KOPT-K1 (cell line): Measurements from ENCODE around the gene OPTC.

Experiments
- H3K27ac ChIP-seq: fragments of 200-600 bp; sonication (generic); 2 replicates; pipeline ENCODE4 v1.5.1; 2016; ENCODE audit warnings: antibody characterized with exemption, mild to moderate bottlenecking, low read depth, low read length; ENCODE audit not compliant: poor library complexity, severe bottlenecking
- H3K36me3 ChIP-seq: fragments of 200-600 bp; sonication (generic); 2 replicates; pipeline ENCODE4 v1.5.1; 2017; ENCODE audit warnings: antibody characterized with exemption, mild to moderate bottlenecking, low read length, moderate library complexity; ENCODE audit not compliant: insufficient read depth
- H3K9me3 ChIP-seq: fragments of 200-600 bp; sonication (generic); 2 replicates; pipeline ENCODE4 v1.5.1; 2017; ENCODE audit warnings: antibody characterized with exemption, low read length, mild to moderate bottlenecking; ENCODE audit not compliant: insufficient read depth, poor library complexity, severe bottlenecking

The OPTC gene

DNA sequence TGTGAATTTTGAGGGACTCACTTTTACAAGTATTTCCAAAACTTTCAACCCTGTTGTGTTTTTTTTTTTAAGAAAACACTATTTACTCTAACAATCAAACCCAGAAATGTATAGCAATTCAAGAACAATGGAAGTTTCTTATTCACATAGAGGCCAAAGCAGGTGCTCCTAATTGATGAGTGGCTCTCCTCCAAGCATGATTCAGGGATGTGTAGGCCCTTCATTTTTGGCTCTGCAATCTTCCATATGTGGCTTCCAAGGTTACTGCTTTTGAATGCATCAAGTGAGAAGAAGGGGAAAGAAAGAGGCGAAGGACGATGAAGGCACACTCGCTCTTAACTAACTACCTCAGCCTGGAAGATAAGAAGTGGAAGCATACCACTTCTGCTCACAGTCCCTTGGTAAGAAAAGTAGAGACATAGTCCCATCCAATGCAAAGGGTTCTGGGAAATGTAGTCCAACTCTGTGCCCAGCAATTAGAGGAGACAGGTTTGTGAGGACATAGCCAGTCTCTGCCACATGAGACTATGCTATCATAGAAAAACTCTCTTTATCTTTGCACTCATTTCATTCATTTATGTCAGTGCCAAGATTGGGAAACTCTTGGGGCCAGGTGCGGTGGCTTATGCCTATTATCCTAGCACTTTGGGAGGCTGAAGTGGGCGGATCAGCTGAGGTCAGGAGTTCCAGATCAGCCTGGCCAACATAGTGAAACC is 46.0 kb downstream of the OPTC start:
- Histone ChIP-seq H3K27ac (no peak overlapping the region), H3K9me3 (no peaks in the 10 kb centered on the region), H3K36me3 (no peaks in the 10 kb centered on the region)

DNA sequence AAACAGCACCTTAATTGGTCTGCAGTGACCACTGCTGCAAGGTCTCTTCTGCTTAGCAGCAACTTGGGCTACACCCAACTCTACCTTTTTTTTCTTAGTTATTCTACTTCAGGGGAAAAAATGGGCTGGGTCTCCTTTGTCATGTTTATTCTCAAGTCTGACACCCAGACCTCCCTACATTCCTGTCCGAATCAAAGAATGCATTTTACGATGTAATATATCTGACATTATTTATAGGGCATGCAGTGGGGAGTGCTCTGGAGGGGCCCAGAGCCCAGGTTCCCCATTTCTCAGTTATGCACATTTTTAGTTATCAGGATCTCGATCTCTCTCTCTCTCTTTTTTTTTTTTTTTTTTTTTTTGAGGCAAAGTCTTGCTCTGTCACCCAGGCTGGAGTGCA is 50.5 kb downstream of the OPTC start:
- Histone ChIP-seq H3K36me3 (no peaks in the 10 kb centered on the region), H3K27ac (no peak overlapping the region), H3K9me3 (no peaks in the 10 kb centered on the region)

DNA sequence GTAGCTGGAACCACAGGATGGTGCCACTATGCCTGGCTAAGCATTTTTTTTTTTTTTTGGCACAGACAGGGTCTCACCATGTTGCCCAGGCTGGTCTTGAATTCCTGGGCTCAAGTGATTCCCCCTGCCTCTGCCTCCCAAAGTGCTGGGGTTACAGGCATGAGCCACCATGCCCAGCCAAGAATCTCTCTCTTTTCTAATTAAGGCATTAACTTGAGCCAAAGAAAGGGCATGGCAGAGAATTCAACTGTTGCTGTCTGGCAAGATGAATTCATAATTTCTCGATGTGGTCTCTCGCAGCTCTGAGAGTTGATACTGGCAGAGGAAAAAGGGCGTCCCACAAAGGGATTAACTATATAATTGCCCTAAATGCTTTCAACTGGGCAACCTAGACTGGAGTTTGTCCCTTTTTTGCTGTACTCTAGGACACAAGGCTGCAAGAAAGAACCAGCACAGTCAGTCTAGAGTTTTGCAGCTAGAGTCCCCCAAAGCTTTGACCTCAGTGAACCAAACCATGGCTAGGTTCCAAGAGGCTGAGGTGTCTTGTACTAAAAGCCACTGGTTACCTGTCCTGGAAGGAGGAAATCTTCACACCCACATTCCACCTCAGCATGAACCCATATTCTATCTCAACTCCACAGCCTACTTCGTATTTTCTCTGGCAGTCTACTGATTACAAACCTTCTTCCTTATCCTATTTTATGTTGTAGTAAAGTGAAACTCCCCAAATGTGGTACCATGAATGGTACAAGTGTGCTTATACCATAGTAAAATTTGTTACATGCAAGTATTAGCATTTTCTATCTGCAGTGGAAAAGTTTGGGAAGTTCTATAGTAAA is 51.2 kb downstream of the OPTC start:
- Histone ChIP-seq H3K36me3 (no peaks in the 10 kb centered on the region), H3K27ac (no peak overlapping the region), H3K9me3 (no peaks in the 10 kb centered on the region)

DNA sequence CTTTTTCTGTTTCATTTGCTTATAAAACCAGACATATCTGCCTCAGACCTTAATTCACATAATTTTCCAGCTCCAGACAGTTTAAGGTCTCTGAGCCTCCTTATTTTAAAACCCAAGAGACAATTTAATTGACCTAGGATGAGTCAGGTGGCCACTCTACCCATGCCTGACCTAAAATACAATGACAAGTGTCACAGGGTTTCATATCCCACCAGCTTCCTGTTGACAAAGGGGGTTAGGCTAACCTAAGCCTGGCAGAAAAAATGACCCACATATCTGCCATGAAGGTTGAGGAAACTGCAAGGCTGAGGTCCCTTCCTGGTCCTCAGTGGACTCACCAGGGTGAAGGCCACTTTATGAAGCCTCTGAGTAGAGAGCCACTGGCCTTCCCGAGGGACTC is 52.3 kb downstream of the OPTC start:
- no peaks in the 10 kb centered on the region for H3K9me3 ChIP-seq
- no peak overlapping the region for H3K27ac ChIP-seq
- H3K36me3 ChIP-seq: no peaks in the 10 kb centered on the region

DNA sequence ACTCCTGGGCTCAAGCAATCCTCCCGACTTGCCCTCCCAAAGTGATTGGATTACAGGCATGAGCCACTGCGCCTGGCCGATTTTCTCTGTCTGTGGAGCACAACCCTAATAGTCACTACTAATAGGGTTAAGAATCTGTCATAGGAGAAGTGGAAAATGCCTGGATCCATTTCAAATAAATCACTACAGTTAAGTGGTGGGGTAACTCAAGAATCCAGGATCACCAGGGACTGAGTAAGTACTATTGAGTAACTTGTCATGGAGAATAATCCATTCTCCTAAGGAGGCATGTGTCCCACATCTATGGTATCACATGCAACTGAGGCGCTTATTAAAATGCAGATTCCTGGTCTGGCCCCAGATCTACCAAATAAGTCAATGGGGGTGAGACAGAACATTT is 53.2 kb downstream of the OPTC start:
- H3K9me3 ChIP-seq: no peaks in the 10 kb centered on the region
- no peaks in the 10 kb centered on the region for H3K36me3 ChIP-seq

DNA sequence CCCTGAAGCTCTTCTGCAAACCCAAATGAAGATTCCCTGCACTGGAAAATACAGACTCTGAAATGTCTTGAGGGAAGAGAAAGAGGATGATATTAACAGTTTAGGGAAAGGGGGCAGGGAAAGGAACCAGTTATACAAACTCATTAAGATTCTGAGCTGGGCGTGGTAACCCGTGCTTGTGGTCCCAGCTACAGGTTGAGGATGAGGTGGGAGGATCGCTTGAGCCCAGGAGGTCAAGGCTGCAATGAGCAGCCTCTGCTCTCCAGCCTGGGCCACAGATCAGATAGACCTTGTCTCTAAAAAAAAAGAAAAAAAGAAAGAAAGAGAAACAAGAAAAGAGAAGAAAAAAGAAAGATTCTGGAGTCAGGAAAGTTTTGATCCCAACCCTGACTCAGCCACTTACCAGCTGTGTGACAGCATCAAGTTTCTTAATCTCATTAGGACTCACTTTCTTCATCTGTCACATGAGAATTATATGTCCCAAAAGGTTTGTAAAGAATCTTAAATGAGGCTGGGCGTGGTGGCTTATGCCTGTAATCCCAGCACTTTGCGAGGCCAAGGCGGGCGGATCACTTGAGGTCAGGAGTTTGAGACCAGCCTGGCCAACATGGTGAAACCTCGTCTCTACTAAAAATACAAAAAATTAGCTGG is 53.9 kb downstream of the OPTC start:
- H3K27ac ChIP-seq: no peak overlapping the region
- H3K36me3 ChIP-seq: no peaks in the 10 kb centered on the region
- H3K9me3 ChIP-seq: no peaks in the 10 kb centered on the region

More for the DNA sequence above, 53.2 kb downstream of the OPTC start:
- no peak overlapping the region for H3K27ac ChIP-seq

DNA sequence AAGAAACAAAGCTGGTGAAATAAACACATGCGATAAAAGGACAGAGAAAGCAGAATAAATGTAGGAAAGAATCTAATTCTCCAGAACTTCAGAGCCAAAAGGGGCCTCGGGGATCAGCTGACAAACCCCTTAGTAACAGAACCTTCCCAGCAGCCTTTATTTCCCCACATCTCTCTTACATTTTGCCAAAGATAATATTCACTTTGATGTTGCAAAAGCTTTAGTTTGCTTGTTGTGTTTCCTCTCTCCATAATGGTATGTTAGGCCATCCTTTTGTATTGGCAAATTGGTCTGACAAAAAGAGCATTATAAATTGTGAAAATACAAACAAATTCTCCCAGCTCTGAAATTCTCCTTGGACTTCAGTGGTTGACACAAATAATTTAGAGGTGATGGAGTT is 54.9 kb downstream of the OPTC start:
- H3K36me3 ChIP-seq: no peaks in the 10 kb centered on the region
- H3K27ac ChIP-seq: no peak overlapping the region
- no peaks in the 10 kb centered on the region for H3K9me3 ChIP-seq

DNA sequence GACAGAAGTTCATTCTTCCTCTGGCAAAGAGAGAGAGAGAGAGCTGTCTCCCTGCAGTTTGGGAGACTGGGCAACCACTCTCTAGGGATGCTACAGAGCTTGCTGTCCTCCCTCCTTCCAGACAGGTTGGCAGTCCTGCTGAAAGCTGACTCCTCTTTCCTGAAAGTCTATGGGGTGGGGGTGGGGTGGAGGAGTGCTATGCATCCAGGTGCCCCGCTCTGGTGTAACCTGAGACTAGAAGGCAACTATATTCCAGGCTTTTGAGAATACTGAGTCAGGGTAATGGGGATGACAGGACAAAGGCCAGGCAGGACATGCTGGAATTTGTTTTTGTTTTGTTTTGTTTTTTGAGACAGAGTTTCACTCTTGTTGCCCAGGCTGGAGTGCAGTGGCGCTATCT is 55.4 kb downstream of the OPTC start:
- Histone ChIP-seq H3K36me3 (no peaks in the 10 kb centered on the region), H3K9me3 (no peaks in the 10 kb centered on the region), H3K27ac (no peak overlapping the region)

DNA sequence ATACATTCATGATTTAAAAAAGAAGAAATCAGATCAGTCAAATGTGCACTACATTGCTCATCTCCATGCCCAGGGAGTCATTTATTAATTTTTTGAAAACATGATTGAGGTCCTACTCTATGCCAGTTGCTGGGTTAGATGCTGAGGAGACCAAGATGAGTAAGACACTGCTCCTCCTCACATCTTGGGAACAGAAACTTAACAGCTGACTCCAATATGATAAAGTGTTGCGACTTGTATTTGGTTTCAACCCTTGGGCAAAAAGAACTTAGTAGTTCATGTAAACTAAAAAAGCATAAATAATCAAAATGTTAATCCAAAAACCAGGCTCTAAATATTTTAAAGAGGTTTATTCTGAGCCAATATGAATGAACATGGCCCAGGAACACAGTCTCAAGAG is 56.9 kb downstream of the OPTC start:
- no peaks in the 10 kb centered on the region for H3K9me3 ChIP-seq
- no peaks in the 10 kb centered on the region for H3K36me3 ChIP-seq
- H3K27ac ChIP-seq: no peak overlapping the region

DNA sequence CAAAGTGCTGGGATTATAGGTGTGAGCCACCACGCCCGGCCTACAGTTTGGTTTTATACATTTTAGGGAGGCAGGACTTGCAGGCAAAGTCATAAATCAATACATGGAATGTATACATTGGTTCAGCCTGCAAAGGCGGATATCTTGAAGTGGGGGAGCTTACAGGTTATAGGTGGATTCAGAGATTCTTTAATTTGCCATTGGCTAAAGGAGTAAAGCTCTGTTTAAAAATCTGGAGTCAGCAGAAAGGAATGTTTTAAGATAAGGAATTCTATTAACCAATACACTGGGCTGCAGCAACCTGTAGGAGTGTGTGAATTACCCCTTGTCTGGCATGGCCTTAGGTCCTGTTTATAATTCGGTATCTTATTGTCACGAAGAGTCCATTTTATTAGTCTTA is 57.6 kb downstream of the OPTC start:
- Histone ChIP-seq H3K27ac (no peak overlapping the region), H3K36me3 (no peaks in the 10 kb centered on the region), H3K9me3 (no peaks in the 10 kb centered on the region)

DNA sequence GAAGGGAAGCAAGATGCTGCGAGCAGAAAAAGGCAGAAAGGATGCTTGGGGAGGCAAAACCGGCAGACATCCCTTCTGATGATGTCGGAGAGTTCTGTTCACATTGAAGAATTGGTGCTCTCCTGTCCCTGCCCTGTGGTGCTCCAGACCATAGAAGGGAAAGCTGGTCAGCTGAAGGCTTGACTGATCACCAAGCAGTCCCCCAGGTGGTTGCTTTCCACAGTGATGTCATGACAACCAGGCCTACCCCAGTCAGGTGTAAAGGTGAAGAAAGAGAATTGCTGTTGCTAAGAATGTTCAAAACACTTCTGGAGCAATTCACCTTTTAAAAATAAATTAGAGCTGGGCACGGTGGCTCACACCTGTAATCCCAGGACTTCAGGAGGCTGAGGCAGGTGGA is 59.5 kb downstream of the OPTC start:
- no peak overlapping the region for H3K27ac ChIP-seq
- no peaks in the 10 kb centered on the region for H3K9me3 ChIP-seq
- H3K36me3 ChIP-seq: no peaks in the 10 kb centered on the region

DNA sequence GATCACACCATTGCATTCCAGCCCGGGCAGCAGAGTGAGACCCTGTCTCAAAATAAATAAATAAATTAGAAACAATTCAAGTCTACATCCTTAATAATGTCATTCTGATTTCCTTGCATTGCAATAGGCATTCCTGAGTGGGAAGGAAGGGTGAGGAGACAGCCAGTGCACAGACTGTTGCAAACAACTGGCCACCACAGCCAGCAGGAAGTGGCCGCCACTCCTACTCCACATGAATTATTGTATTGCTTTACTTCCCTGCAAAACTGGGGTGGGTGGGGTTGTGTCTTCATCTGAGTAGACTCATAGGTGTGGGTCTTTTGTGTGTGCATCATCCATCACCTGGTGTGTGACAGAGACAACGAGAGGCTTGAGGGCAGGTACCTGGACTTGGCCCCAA is 60.1 kb downstream of the OPTC start:
- Histone ChIP-seq H3K36me3 (no peaks in the 10 kb centered on the region), H3K27ac (no peak overlapping the region), H3K9me3 (no peaks in the 10 kb centered on the region)

DNA sequence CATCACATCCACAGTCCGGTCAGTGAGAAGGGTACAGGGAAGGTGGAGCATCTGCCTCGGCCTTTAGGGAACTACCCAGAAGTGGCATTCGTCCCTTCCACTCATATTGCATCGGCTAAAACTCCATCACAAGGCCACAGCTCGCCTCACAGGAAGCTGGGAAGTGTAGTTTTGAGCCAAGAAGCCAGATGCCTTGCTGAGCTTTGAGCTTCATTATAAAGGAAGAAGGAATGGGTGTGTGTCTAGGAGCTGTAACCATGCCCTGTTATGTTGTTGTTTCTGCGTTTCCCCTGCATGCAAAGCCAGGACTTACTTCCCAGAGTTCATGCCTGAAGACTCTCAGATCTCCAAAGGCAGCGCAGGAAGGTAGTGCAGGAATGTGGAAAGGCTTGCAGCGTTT is 61.1 kb downstream of the OPTC start:
- no peaks in the 10 kb centered on the region for H3K36me3 ChIP-seq
- H3K27ac ChIP-seq: no peak overlapping the region
- H3K9me3 ChIP-seq: no peaks in the 10 kb centered on the region

DNA sequence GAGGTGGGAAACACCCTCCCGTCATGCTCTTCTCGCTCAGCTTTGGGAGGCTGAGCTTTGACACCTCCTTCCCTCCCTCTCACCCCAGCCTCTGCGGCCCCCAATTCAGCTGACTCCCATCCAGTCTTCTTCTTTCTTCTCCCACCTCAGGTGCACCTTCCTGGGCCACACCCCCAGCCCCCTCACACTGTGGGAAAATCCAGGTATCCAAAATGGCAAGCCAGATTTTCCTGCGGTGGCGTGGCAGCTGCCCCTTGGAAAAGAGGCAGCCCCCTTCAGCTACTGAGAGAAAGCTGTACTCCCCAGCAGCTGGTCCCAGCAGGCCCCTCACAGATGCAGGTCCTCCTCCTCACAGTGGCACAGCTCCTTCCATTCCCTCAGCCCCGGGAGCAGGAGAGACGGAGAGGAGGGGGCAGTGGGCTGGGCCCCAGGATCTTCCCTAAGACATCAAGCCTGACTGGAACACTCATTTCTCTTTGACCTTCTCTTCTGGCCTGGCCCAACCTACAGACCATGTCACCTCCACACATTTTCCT is 61.6 kb downstream of the OPTC start:
- H3K36me3 ChIP-seq: no peaks in the 10 kb centered on the region
- no peak overlapping the region for H3K27ac ChIP-seq

DNA sequence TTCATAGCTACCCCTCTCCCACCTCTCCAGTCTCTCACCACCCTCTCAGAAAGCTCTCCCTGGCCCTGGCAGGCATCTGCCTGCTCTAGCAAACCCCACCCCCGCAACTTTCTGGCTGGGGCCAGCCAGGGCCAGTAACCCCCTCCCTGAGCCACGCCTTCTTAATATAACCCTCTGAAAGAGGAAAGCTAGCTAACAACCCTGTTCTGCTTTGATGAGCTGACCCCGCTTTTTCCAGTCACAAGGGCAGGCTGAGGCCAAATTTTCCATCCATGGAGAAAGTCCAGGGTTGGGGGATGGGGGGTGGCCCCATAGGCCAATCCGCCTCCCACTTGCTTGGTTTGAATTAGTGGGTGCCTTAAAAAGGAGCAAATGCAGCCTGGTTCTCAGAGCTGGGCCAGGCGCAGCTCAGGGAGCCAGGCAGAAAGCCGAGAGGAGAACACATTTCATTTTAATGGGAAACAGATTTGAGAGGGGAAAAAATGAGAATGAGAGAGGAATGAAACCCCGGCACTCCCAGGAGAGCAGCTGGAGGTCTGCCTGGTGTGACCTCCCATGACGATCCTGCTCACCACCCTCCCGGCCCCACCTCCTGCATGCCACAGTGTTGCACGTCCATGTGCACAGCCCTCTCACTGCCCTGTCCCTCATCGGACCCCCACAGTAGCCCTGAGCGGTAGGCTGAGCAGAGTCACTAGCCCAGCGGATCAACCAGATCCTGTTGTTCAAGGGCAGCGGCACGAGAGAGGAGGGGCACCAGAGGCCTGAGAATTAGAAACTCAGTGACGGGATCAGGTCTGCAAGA is 62.3 kb downstream of the OPTC start:
- no peak overlapping the region for H3K27ac ChIP-seq
- H3K36me3 ChIP-seq: no peaks in the 10 kb centered on the region
- no peaks in the 10 kb centered on the region for H3K9me3 ChIP-seq

More for the DNA sequence above, 61.6 kb downstream of the OPTC start:
- H3K9me3 ChIP-seq: no peaks in the 10 kb centered on the region
